ENCODE data around the gene FGF1. TPM values are rescaled to one million over a fixed set of nuclear protein-coding genes. Genes with fewer than 3 reads are reported as not detected.

FGF1 gene
- total RNA-seq, 4 donors from 2014 or later: 1.7 to 4.0 (median 2.9) TPM

DNA sequence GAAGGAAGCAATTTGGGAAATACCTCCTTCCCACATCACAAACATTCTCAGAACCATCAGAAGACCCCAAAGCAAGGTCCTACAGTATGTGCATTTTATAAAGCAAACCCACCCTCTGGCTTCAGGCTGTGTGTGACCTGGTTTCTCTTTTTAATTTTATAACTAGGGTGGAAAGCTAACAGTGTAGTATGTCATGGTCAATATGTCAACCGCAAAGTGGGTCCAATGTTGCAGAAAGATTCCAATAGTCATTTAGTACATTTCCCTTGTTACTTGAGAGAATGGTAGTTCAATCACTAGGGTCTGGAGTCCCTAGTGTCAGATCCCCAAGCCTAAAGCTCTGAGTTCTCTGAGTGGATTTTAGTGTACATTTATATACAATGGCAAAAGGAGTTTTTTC, 96.2 kb downstream of the FGF1 start:
- Histone ChIP-seq H3K4me3 (no peak overlapping the region), H3K27me3 (no peaks in the 10 kb centered on the region), H3K4me1 (peaks cover 0 to 3% (median 0%) of the 10 kb centered on the region in 4 donors), H3K27ac (replicated peaks in 1 of 4) (no peak overlapping the region), H3K36me3 (peaks cover 0 to 7% (median 0%) of the 10 kb centered on the region in 4 donors), H3K9me3 (no peaks in the 10 kb centered on the region)
- TF ChIP-seq EP300 (IDR thresholded peaks at IDR 0.05) (no peak), POLR2AphosphoS5 (IDR thresholded peaks at IDR 0.05) (no peak), POLR2A (IDR thresholded peaks at IDR 0.05; ENCODE audit: low read depth) (no peak)
- TF ChIP-seq, protein P1, sequence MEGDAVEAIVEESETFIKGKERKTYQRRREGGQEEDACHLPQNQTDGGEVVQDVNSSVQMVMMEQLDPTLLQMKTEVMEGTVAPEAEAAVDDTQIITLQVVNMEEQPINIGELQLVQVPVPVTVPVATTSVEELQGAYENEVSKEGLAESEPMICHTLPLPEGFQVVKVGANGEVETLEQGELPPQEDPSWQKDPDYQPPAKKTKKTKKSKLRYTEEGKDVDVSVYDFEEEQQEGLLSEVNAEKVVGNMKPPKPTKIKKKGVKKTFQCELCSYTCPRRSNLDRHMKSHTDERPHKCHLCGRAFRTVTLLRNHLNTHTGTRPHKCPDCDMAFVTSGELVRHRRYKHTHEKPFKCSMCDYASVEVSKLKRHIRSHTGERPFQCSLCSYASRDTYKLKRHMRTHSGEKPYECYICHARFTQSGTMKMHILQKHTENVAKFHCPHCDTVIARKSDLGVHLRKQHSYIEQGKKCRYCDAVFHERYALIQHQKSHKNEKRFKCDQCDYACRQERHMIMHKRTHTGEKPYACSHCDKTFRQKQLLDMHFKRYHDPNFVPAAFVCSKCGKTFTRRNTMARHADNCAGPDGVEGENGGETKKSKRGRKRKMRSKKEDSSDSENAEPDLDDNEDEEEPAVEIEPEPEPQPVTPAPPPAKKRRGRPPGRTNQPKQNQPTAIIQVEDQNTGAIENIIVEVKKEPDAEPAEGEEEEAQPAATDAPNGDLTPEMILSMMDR (IDR thresholded peaks at IDR 0.05): no peak
- intact Hi-C loops (cut with DNase I): no loop called here
- 100% methylated on average over 1 of the region's 1 CpG for WGBS
- no peak for DNase-seq (ENCODE audit: extremely low spot score)

- intact Hi-C loops (cut with DNase I): no loop called here
- DNase-seq (ENCODE audit: extremely low spot score): no peak
- Histone ChIP-seq H3K36me3 (peaks cover 0 to 3% (median 0%) of the 10 kb centered on the region in 4 donors), H3K9me3 (no peaks in the 10 kb centered on the region), H3K27ac (replicated peaks in 1 of 4) (no peak overlapping the region), H3K27me3 (no peaks in the 10 kb centered on the region), H3K4me1 (peaks cover 0 to 3% (median 0%) of the 10 kb centered on the region in 4 donors), H3K4me3 (no peak overlapping the region)
- WGBS: 68% methylated on average over 6 of the region's 6 CpGs
- TF ChIP-seq, protein P1 (IDR thresholded peaks at IDR 0.05): peak; percentile 35 to 48 (median 39)
- no peak for TF ChIP-seq POLR2A (IDR thresholded peaks at IDR 0.05; ENCODE audit: low read depth)
Measured at GRCh38 chr5:142587354-142587965, 98.4 kb downstream of the FGF1 start.

DNA sequence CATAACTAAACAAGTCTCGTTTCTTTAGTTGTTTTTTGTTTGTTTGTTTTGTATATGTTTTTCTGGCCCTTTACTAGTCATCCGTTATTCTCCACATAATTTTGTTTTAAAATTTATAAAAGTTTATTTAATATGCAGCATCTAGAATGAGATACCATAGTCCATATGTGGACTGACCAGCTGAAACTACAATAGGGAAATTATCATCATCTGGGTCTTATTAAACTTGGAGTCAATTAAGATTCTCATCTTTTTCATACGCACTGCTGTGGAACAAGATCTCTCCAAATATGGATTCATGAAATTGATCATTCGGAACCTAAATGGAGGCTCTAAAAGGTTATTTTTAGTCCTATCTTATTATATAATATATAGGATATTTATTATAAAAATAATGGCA, 99.3 kb downstream of the FGF1 start:
- TF ChIP-seq EP300 (IDR thresholded peaks at IDR 0.05) (no peak), POLR2AphosphoS5 (IDR thresholded peaks at IDR 0.05) (no peak), POLR2A (IDR thresholded peaks at IDR 0.05; ENCODE audit: low read depth) (no peak)
- TF ChIP-seq, protein P1 (IDR thresholded peaks at IDR 0.05): no peak
- Histone ChIP-seq H3K4me1 (peaks cover 0 to 3% (median 0%) of the 10 kb centered on the region in 4 donors), H3K27ac (replicated peaks in 1 of 4) (no peak overlapping the region), H3K4me3 (no peak overlapping the region), H3K27me3 (no peaks in the 10 kb centered on the region), H3K9me3 (no peaks in the 10 kb centered on the region), H3K36me3 (no peaks in the 10 kb centered on the region)
- 87% methylated on average over 4 of the region's 4 CpGs for WGBS
- no peak for DNase-seq (ENCODE audit: extremely low spot score)
- intact Hi-C loops (cut with DNase I): no loop called here

DNA sequence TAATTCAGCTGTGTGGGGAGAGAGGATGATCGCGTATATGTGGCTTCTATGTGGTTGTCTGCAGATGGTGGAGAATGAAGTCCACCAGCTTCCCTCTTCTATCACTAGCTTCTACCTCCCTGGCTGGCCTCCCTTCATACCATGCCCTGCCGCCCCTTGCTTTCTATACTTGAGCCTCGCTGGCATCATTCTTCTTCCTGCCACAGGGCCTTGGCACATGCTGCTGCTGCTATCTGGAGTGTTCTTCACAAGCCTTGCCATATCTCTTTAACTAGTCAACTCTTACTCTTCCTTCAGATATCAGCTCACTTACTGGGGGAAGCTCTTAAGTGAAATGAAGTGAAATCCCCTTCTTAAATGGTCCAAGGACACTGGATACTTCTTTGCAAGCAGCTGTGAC, 100.4 kb downstream of the FGF1 start:
- TF ChIP-seq, protein P1 (IDR thresholded peaks at IDR 0.05): no peak
- TF ChIP-seq EP300 (IDR thresholded peaks at IDR 0.05) (no peak), POLR2AphosphoS5 (IDR thresholded peaks at IDR 0.05) (no peak), POLR2A (IDR thresholded peaks at IDR 0.05; ENCODE audit: low read depth) (no peak)
- Histone ChIP-seq H3K4me1 (no peaks in the 10 kb centered on the region), H3K4me3 (no peak overlapping the region), H3K9me3 (no peaks in the 10 kb centered on the region), H3K27ac (replicated peaks in 1 of 4) (no peak overlapping the region), H3K36me3 (no peaks in the 10 kb centered on the region), H3K27me3 (no peaks in the 10 kb centered on the region)
- WGBS: 79% methylated on average over 4 of the region's 4 CpGs
- intact Hi-C loops (cut with DNase I): no loop called here
- DNase-seq (ENCODE audit: extremely low spot score): no peak

GRCh38 chr5:142584891-142585290, 101.0 kb downstream of the FGF1 start:
- no peak for TF ChIP-seq POLR2A (IDR thresholded peaks at IDR 0.05; ENCODE audit: low read depth)
- no peak for TF ChIP-seq EP300 (IDR thresholded peaks at IDR 0.05)
- no peak for TF ChIP-seq POLR2AphosphoS5 (IDR thresholded peaks at IDR 0.05)
- TF ChIP-seq, protein P1 (IDR thresholded peaks at IDR 0.05): no peak
- no peak overlapping the region for H3K4me3 ChIP-seq
- H3K9me3 ChIP-seq: no peaks in the 10 kb centered on the region
- WGBS: 63% methylated on average over 1 of the region's 1 CpG
- no peak for DNase-seq (ENCODE audit: extremely low spot score)
- intact Hi-C loops (cut with DNase I): no loop called here
- no peaks in the 10 kb centered on the region for H3K4me1 ChIP-seq
- H3K36me3 ChIP-seq: no peaks in the 10 kb centered on the region
- no peaks in the 10 kb centered on the region for H3K27me3 ChIP-seq
- no peak overlapping the region for H3K27ac ChIP-seq (replicated peaks in 1 of 4)

All from esophagus muscularis mucosa (tissue), 4 donors.